Neutrophil (primary cell): ENCODE measurements around the gene FCN1.

ENCODE experiments used
- H3K27ac ChIP-seq: fragments of 200-600 bp; sonication (generic); 2 replicates; pipeline ENCODE4 v1.5.1; 2016; ENCODE audit warnings: mild to moderate bottlenecking, moderate library complexity
- H3K27me3 ChIP-seq: fragments of 200-600 bp; sonication (generic); 2 replicates; pipeline ENCODE4 v1.6.0; 2016; ENCODE audit warnings: mild to moderate bottlenecking
- H3K36me3 ChIP-seq: fragments of 200-600 bp; sonication (generic); 2 replicates; pipeline ENCODE4 v1.5.1; 2017
- H3K4me1 ChIP-seq, 2 experiments: fragments of 200-600 bp in 1 of 2; sonication (generic) in 1 of 2; 1 replicate in 1 of 2; 2 replicates in 1 of 2; pipeline versions ENCODE4 v1.5.1 to v1.6.1; 2013 to 2016; ENCODE audit warnings: low read depth in 1 of 2, low read length in 1 of 2, mild to moderate bottlenecking in 1 of 2, moderate library complexity in 1 of 2; ENCODE audit not compliant: control insufficient read depth in 1 of 2, insufficient read depth in 1 of 2
- H3K4me3 ChIP-seq, 2 experiments: fragments of 200-600 bp in 1 of 2; sonication (generic) in 1 of 2; 1 replicate in 1 of 2; 2 replicates in 1 of 2; pipeline ENCODE4 v1.5.1; 2013 to 2016; ENCODE audit warnings: low read depth in 1 of 2, low read length in 1 of 2, mild to moderate bottlenecking in 1 of 2, moderate library complexity in 1 of 2
- H3K9me3 ChIP-seq: fragments of 200-600 bp; sonication (generic); 2 replicates; pipeline ENCODE4 v1.5.1; 2016
- TF ChIP-seq, protein P1 (sequence below): fragments of 200-600 bp; sonication (generic); IDR thresholded peaks from 2 replicates; pipeline ENCODE4 v1.5.1; 2016; ENCODE audit warnings: antibody characterized with exemption

The FCN1 gene

DNA sequence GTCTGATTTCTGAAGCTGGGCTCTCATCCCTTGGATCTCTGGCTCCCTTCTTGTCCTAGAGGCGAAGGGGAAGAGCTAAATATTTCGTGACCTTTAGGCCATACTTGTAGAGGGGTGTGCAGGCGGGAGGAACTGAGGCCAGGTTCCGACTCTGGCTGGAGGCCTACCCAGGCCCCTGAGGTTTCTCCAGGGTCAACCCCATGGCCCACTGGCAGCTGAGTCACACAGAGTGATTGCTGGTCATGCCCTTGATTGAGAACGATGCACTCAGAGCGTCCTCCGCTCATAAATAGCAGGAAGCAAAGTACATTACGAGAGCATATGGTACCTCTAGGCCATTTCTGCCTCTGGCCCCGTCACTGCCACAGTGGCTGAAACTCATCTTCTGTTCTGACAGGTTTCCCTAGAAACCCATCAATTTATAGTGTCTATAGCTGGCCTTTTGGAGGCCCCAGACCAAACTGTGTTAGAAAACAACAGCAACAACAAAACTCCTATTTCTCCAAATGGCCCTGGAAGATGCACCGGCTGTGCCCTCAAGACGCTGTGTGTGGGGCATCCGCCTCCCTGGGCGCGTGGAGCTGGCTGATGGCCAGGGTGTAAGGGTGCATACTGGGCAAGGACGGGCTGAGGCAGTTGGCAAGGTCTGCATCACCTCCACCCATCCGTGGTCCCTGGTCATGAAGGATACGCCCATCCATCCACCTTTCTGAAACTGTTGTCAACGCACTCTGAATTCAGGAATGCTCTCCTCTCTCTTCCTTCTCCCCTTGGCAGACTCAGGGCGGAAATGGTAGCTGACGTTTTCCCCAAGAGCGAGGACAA lies 32.9 kb upstream of the FCN1 start:
- no peaks in the 10 kb centered on the region for H3K9me3 ChIP-seq
- H3K27me3 ChIP-seq = no peaks in the 10 kb centered on the region
- no peak overlapping the region for H3K4me3 ChIP-seq
- H3K27ac ChIP-seq = no peak overlapping the region
- TF ChIP-seq, protein P1, sequence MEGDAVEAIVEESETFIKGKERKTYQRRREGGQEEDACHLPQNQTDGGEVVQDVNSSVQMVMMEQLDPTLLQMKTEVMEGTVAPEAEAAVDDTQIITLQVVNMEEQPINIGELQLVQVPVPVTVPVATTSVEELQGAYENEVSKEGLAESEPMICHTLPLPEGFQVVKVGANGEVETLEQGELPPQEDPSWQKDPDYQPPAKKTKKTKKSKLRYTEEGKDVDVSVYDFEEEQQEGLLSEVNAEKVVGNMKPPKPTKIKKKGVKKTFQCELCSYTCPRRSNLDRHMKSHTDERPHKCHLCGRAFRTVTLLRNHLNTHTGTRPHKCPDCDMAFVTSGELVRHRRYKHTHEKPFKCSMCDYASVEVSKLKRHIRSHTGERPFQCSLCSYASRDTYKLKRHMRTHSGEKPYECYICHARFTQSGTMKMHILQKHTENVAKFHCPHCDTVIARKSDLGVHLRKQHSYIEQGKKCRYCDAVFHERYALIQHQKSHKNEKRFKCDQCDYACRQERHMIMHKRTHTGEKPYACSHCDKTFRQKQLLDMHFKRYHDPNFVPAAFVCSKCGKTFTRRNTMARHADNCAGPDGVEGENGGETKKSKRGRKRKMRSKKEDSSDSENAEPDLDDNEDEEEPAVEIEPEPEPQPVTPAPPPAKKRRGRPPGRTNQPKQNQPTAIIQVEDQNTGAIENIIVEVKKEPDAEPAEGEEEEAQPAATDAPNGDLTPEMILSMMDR = no peak
- no peaks in the 10 kb centered on the region for H3K36me3 ChIP-seq
- no peaks in the 10 kb centered on the region for H3K4me1 ChIP-seq

DNA sequence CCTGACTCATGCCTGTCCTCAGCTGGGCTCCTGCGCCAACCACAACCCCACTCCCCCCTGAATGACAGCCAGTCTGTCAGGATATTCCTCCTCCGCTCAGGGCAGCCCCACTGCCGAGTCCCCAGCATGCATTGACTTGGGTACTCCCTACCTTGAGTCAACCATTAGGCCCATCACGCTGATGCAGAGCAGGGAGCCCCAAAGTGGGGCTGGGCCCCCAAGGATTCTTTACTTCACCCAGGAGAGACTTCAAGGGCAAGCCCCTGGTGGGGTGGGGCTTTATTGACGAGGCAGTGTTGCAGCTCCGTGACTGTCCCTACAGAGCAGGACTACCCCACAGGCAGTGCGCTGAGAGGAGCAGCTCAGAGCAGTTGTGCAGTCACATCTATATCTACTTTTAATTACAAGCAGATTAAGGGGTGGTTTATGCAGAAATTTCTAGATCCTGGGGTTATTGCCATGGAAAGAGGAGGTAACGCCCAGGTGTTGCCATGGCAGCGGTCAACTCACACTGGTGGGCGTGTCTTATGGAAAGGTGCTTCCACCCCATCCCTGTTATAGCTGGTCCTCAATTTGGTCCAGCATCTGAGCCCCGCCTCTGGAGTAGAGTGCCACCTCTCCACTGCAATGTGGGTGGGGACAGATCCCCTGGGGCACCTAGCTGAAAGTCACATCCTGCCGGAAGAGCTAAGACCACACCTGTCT lies 32.1 kb upstream of the FCN1 start:
- H3K36me3 ChIP-seq = no peaks in the 10 kb centered on the region
- H3K4me1 ChIP-seq = no peaks in the 10 kb centered on the region
- TF ChIP-seq, protein P1 = no peak
- H3K27me3 ChIP-seq = no peaks in the 10 kb centered on the region
- no peaks in the 10 kb centered on the region for H3K9me3 ChIP-seq
- no peak overlapping the region for H3K4me3 ChIP-seq
- H3K27ac ChIP-seq = no peak overlapping the region

DNA sequence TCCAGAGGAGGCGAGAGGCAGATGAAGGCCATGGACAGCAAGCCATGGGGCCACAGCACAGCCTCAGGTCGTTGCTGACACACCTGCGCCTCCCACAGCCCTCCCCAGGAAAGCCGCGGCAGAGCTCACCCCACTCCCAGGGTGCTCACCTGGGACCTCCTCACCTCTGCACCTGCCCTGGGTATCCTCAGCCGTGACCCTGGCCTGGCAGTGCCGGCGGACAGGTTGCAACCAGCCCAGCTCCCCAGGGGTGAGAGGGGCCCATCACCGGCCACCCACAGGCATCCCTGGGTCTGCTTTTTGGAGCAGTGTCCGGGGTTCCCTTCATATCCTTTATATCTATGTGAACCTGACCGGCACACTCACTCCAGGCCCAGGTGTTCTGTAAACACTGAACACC lies 30.4 kb upstream of the FCN1 start:
- no peaks in the 10 kb centered on the region for H3K27me3 ChIP-seq
- H3K27ac ChIP-seq = no peak overlapping the region
- H3K4me1 ChIP-seq = no peaks in the 10 kb centered on the region
- TF ChIP-seq, protein P1 = no peak
- no peaks in the 10 kb centered on the region for H3K9me3 ChIP-seq
- no peaks in the 10 kb centered on the region for H3K36me3 ChIP-seq
- H3K4me3 ChIP-seq = no peak overlapping the region

DNA sequence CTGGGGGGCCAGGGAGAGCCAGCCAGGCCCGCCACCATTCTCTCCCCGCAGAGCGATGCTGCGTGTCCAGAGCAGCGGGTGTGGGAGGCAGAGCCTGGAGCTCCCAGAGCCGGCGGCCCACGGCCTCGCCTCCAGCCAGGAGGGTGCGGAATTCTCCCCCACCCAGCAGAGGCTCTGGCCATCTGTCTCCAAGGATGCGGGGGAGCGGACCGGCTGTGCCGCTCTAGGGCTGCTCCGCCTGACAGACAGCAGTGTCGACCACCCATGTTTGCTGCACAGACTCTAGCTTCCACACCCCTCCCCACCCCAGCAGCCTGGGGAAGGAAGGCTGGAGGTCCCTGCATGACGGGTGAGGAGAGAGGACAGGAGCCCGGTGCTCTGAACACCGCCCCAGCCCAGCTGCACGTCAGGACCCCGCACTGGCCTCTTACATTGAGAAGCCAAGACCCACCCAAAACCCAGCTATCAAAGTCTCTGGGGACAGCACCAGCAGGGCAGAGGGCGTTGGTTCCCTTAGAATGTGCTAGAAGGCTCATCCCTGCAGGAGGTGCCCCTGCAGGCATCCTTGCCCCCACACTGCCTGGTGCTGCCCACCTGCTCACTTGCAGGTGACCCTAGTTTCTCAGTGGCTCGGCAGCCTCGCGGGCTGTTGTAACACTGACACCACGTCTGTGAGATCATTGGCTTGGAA lies 29.7 kb upstream of the FCN1 start:
- TF ChIP-seq, protein P1 = no peak
- H3K27me3 ChIP-seq = peaks cover 6% of the 10 kb centered on the region

DNA sequence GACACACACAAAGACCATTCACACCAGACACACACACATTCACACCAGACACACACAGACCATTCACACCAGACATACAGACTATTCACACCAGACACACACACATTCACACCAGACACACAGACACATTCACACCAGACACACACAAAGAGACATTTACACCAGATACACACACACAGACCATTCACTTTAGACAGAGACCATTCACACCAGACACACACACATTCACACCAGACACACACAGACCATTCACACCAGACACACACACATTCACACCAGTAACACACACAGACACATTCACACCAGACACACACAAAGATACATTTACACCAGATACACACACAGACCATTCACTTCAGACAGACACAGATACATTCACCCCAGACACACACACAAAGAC lies 29.0 kb upstream of the FCN1 start:
- Histone ChIP-seq H3K36me3 (no peaks in the 10 kb centered on the region), H3K27ac (no peak overlapping the region), H3K27me3 (peaks cover 10% of the 10 kb centered on the region), H3K4me3 (no peak overlapping the region), H3K4me1 (no peaks in the 10 kb centered on the region), H3K9me3 (no peaks in the 10 kb centered on the region)
- TF ChIP-seq, protein P1 = no peak

More for the DNA sequence above, 29.7 kb upstream of the FCN1 start:
- H3K4me3 ChIP-seq = no peak overlapping the region
- no peaks in the 10 kb centered on the region for H3K9me3 ChIP-seq
- no peaks in the 10 kb centered on the region for H3K36me3 ChIP-seq
- no peaks in the 10 kb centered on the region for H3K4me1 ChIP-seq
- no peak overlapping the region for H3K27ac ChIP-seq
